HG02610 (cell line): Measurements from ENCODE around the gene TRIM23.
"Not testable (repeated sequence)": the region's sequence is repeated elsewhere in the genome, so short reads cannot be mapped to it uniquely, and the experiment has no call there.

ENCODE experiments used
- ATAC-seq: cut with Tn5 transposase; IDR thresholded peaks from one replicate; pipeline ENCODE4 v1.9.1; 2021; ENCODE audit warnings: mild to moderate bottlenecking, moderate library complexity; ENCODE audit not compliant: unreplicated experiment

The TRIM23 gene

GRCh38 chr5:65624025-65624570 lies at the start of gene TRIM23:
TSS of gene TRIM23 (minus strand) at chr5:65624333. CDS start at chr5:65624274, 59 bp downstream.
- ATAC-seq = peak; percentile 95

- ATAC-seq = no peak
These were observed 48.7 kb upstream of the TRIM23 start for GRCh38 chr5:65672796-65673195.

GRCh38 chr5:65668696-65669095 lies 44.6 kb upstream of the TRIM23 start:
- ATAC-seq = no peak

DNA sequence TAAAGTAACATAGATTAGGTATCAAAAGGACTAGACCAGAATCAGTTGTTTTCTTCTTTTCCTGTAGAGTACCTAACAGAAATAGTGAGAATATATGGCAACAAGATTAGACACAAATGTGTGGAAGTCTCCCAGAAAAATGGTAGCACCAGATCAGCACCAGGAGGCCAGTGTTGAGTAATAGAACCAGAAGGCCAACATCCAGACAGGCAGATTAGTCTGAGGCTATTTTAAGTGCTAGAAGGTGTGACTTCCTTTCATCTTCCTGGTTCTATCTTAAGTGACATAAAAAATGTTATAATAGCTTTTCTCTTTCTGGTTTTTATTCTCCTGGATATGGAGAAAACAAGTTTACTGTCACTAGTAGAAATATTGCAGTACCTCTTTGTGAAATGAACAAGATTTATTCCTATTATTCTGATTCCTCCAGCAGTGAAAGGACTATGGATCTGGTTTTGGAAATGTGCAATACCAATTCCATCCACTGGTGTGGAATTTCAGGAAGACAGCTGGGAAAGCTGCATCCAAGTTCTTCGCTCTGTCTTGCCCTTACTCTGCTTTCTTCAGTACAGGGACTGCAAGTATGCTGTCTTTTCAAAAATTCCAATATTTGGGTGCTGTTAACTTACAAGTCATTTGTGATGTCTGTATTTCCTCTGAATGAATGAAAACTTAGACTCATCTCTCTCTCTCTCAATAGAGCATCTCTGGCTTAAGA lies 39.8 kb upstream of the TRIM23 start:
- no peak for ATAC-seq

GRCh38 chr5:65654713-65655112 lies 30.6 kb upstream of the TRIM23 start:
- no peak for ATAC-seq

GRCh38 chr5:65651144-65651543 lies 27.0 kb upstream of the TRIM23 start:
- no peak for ATAC-seq

GRCh38 chr5:65647941-65648340 lies 23.8 kb upstream of the TRIM23 start:
- no peak for ATAC-seq

DNA sequence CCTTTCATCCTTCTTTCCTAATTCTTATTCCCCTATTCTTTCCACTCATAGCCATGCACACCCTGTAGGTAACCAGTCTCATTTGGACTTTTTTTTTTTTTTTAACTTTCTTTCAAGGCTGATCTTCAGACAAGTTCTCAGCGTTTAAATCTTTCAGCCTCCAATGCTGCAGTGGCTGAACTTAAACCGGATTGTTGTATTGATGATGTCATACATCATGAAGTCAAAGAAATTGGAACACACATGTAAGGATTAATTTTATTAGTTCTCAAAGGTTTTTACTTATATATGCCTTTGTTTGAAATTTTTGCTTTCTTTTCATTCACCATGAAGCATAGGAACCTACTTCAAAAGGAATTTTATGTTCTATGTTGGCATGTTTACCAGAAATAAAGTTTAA lies 22.8 kb upstream of the TRIM23 start:
- ATAC-seq = no peak

DNA sequence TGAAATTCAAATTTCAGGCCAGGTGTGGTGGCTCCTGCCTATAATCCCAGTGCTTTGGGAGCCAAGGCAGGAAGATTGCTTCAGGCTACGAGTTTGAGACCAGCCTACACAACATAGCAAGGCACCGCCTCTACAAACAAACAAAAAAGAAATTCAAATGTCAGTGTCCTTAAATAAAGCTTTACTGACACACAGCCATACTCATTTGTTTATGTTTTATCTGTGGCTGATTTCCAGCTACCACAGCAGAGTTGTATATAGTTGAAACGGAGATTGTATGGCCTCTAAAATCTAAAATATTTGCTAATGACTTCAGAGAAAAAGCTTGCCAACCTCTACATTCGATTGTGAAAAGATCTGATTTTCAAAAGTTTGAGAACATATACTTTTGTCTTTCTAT lies 16.1 kb upstream of the TRIM23 start:
- ATAC-seq = no peak

DNA sequence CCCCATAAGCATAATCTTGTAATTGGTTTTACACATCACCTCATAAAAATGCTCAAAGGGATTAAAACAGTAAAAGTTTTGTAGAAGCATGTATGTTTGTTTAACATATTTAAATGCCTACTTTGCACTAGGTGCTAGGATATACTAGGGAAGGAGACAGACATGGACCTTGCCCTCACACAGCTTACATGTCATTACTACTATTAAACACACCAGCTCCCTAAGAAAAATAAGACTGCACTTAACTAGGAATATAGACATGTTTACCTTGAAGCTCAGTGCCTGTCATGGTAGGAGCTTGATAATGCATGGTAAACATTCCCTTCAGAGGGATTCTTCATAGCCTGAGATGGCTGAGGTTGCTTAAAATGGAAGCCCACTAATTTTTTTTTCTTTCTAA lies 6.8 kb upstream of the TRIM23 start:
- ATAC-seq = no peak

GRCh38 chr5:65625743-65626142 lies 1.6 kb upstream of the TRIM23 start:
- ATAC-seq = no peak

DNA sequence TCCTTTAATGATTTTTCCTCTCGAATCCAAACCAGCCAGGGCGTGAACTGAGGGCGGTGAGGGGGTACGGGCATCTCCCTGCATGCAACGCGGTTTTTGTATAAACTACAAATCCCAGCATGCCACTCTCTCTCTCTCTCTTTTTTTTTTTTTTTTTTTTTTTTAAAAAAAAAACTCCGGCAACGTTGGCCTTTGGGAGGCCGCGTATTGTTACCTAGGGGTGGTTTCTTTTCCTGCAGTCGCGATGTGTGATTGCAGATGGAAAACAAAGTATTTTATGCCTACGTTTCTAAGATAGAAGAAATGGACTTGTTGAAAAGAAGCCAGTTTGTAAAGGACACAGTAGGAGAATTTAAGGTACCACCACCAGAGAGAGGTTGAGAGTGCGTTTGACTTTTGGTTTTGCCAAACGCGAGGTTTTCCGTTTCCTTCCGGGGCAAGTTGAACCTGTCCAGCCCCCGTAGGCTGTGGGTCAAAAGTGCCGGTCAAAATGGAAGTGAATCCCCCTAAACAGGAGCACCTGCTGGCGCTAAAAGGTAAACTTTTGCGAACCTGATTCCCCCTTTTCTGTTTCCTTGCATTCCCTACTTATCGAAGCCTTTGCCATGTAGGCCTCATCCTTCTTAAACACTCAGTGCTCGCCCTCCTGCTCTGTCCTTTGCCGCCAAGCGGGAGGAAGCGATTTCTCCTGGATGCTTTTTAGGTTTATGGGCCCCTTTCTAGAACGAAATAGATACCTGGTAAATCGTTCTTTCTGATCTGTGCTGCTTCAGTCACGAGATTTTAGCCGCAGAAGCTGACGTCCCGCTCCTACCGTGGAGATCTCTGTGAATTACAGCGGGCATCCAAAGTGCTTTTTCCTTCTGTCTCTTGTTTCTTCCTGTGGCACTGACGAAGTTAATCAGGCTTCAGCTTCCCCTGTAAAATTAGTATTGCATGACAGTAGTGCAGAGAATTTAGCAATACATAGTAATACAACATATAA lies 730 bp upstream of the TRIM23 start, which contains the start of the genes SHLD3 and TRAPPC13:
TSS of gene SHLD3 (plus strand) at position 457 of the 985 bp plus-strand sequence. CDS start 4,561 bp downstream, outside the sequence.
TSS of gene TRAPPC13 (plus strand) at position 457 of the 985 bp plus-strand sequence. CDS start at position 491, 34 bp downstream.
- ATAC-seq = peak; percentile 73

- ATAC-seq = no peak
These were observed 651 bp downstream of the TRIM23 start for GRCh38 chr5:65623482-65623881.

GRCh38 chr5:65621961-65622360 lies 2.2 kb downstream of the TRIM23 start:
- ATAC-seq = not testable (repeated sequence)

DNA sequence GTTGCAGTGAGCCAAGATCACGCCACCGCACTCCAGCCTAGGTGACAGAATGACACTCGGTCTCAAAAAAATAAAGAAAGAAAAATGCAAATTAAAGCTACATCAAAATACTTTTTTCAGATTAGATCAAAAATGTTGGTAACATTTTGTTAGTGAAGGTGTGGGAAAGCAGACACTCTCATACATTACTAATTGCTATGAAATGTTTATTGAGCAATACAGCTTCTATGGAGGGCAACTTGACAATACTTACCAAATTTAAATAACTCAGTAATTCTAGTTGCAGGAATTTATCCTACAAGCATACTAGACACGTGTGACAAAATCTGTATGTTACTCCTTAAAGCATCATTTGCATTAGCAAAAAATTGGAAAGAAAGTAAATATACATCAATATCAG lies 4.1 kb downstream of the TRIM23 start:
- no peak for ATAC-seq

DNA sequence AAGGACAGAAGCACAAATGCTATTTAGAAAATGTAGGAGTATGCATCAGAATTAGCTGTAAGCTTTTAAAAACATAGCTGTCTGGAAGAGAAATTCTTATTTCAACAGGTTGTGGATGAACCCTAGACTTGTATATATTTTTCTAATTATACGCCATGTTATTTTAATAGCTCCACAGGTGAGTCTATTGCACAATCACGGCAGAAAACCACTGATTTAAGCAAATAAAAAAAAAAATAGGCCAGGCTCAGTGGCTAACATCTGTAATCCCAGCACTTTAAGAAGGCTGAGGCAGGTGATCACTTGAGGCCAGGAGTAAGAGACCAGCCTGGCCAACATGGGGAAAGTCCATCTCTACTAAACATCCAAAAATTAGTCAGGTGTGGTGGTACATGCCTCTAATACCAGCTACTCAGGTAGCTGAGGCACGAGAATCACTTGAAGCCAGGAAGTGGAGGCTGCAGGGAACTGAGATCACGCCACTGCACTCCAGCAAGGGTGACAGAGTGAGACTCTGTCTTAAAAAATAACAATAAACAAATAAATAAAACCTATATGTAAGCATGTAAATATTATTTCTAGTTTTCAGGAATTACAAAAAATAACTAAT lies 11.7 kb downstream of the TRIM23 start:
- ATAC-seq = no peak

DNA sequence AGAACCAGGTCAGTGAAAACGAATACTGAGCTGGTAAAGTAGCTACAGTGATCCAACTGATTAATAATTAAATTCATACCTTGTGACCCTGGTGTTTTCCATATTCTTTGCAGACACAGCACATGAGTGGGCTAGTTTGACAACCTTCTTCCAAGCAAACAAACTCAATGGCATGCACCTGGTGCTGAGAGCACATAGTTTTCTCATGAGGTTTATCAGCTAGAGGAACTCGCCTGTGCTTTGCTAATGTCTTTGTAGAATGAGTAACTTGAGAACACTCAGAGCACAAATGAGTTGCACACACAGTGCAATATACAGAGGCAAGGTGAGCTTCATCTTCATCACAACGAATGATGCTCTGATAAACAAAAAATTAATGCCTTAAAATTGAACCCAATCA lies 12.6 kb downstream of the TRIM23 start:
- ATAC-seq = no peak

DNA sequence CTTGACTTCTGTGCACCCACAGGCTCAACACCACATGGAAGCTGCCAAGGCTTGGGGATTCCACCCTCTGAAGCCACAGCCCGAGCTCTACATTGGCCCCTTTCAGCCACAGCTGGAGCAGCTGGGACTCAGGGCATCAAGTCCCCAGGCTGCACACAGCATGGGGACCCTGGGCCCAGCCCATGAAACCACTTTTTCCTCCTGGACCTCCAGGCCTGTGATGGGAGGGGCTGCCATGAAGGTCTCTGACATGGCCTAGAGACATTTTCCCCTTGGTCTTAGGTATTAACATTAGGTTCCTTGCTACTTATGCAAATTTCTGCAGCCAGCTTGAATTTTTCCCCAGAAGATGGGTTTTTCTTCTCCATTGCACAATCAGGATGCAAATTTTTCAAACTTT lies 22.4 kb downstream of the TRIM23 start:
- ATAC-seq = not testable (repeated sequence)

GRCh38 chr5:65588694-65589093 lies 35.4 kb downstream of the TRIM23 start:
- ATAC-seq = no peak

DNA sequence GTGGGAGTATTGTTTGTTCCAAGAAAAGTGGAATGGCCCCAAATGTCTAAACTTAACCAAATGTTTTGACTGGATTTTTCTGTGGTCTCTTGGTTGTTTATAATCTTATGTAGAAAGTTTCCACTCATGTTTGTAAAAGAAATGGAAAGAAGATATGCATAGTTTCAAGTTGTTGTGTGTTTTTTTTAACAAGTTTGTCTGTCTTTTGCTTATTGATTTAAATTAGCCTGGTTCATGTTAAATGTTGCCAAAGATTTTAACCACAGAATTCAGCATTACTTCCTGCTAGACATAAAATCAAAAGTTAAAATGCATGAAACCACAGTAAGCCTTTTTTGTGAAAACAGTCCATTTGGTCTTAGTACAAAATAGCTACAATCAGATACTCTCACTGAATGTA lies 47.0 kb downstream of the TRIM23 start:
- no peak for ATAC-seq
